Caco-2 (cell line): Measurements from ENCODE around the gene IZUMO4. TPM values are rescaled to one million over a fixed set of nuclear protein-coding genes. Genes with fewer than 3 reads are reported as not detected.

Experiments
- BruUV-seq: library from RNA; stranded (reverse); fragments of 400-500 nt; replicated peaks from 2 replicates; lab custom pipeline; 2021; lab: Mats Ljungman, UMichigan
- CTCF ChIA-PET: fragments of 300-600 bp; sonication (Branson Sonifier 250); formaldehyde crosslinking; loops from one replicate; lab custom pipeline; 2022; ENCODE audit warnings: antibody characterized with exemption; lab: Charles Lee
- POLR2A ChIA-PET: fragments of 300-600 bp; sonication (Branson Sonifier 250); formaldehyde crosslinking; loops from one replicate; lab custom pipeline; 2022; ENCODE audit warnings: antibody characterized with exemption; lab: Charles Lee
- DNase-seq, 2 experiments: peaks; one replicate each; pipeline versions ENCODE4 v3.0.0 to v3.0.0-alpha.2; 2020 to 2022
- H3K27me3 ChIP-seq: replicated peaks from 2 replicates; pipeline ENCODE4 v1.6.0; 2011; ENCODE audit warnings: low read length; ENCODE audit not compliant: control insufficient read depth, insufficient read depth
- H3K36me3 ChIP-seq: 2 replicates; pipeline ENCODE4 v1.5.1; 2011; ENCODE audit warnings: low read length; ENCODE audit not compliant: control insufficient read depth, insufficient read depth
- H3K4me1 ChIP-seq: fragments of 250-450 bp; sonication (Bioruptor Pico); 2 replicates; pipeline ENCODE4 v1.5.1; 2020; ENCODE audit warnings: mild to moderate bottlenecking
- H3K4me3 ChIP-seq: 2 replicates; pipeline ENCODE4 v1.5.1; 2011; ENCODE audit warnings: low read depth, mild to moderate bottlenecking, control low read depth, low read length
- H3K9me3 ChIP-seq: fragments of 250-450 bp; sonication (Bioruptor Pico); 2 replicates; pipeline ENCODE4 v1.5.1; 2020; ENCODE audit warnings: mild to moderate bottlenecking, moderate library complexity
- H3K27ac Mint-ChIP-seq: one replicate; pipeline ENCODE4 v1.8.0; 2022; ENCODE audit warnings: mixed read lengths; ENCODE audit not compliant: unreplicated experiment
- H3K27me3 Mint-ChIP-seq: one replicate; pipeline ENCODE4 v1.8.0; 2022; ENCODE audit warnings: mixed read lengths; ENCODE audit not compliant: insufficient read depth, unreplicated experiment
- H3K36me3 Mint-ChIP-seq: one replicate; pipeline ENCODE4 v1.8.0; 2022; ENCODE audit warnings: mild to moderate bottlenecking, mixed read lengths; ENCODE audit not compliant: insufficient read depth, unreplicated experiment
- H3K4me1 Mint-ChIP-seq: one replicate; pipeline ENCODE4 v1.8.0; 2022; ENCODE audit warnings: low read depth, mixed read lengths; ENCODE audit not compliant: unreplicated experiment
- H3K4me3 Mint-ChIP-seq: one replicate; pipeline ENCODE4 v1.8.0; 2022; ENCODE audit warnings: mild to moderate bottlenecking, moderate library complexity, mixed read lengths; ENCODE audit not compliant: unreplicated experiment
- H3K9me3 Mint-ChIP-seq: one replicate; pipeline ENCODE4 v1.8.0; 2022; ENCODE audit warnings: mixed read lengths; ENCODE audit not compliant: unreplicated experiment
- intact Hi-C: fragments of 100-400 bp; cut with micrococcal nuclease; formaldehyde crosslinking; loops from one replicate; pipeline ENCODE4 v1.10.0; 2022; ENCODE audit not compliant: unreplicated experiment
- total RNA-seq: library from RNA; stranded (reverse); gene quantifications from 2 replicates; pipeline ENCODE4 v1.2.3, GENCODE V29; 2022
- TF ChIP-seq, protein P1 (sequence below), 2 experiments: fragments of 200-600 bp in 1 of 2; IDR thresholded peaks; 1 replicate in 1 of 2; 2 replicates in 1 of 2; pipeline versions ENCODE4 v1.5.1 to v1.8.0; 2011 to 2022; ENCODE audit warnings: antibody characterized with exemption in 1 of 2, control low read depth in 1 of 2, inconsistent platforms in 1 of 2, low read depth in 1 of 2, low read length in 1 of 2, mild to moderate bottlenecking in 1 of 2, moderate library complexity in 1 of 2; ENCODE audit not compliant: insufficient read depth in 1 of 2, severe bottlenecking in 1 of 2, unreplicated experiment in 1 of 2

The IZUMO4 gene
- total RNA-seq, 1 experiment from 2014 or later: 1.1 TPM

DNA sequence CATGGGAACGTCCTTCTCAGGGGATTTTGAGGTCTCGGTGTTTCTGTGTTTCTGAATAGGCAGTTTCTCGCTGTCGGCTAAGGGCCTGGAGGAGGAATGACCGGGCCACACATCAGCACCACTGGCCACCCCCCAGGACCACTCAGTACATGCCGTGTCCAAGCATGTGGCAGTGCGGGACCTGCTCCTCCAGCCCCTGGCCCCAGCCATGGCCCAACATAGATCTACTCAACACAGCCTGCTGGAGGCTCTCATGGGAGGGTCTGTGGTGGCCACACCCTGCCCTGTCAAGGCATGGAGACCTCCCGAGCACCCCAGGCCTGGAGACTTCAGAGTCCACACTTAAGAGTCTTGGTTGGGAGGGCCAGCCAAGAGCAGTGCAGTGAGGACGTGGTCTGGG lies 17.5 kb downstream of the IZUMO4 start:
- TF ChIP-seq, protein P1, sequence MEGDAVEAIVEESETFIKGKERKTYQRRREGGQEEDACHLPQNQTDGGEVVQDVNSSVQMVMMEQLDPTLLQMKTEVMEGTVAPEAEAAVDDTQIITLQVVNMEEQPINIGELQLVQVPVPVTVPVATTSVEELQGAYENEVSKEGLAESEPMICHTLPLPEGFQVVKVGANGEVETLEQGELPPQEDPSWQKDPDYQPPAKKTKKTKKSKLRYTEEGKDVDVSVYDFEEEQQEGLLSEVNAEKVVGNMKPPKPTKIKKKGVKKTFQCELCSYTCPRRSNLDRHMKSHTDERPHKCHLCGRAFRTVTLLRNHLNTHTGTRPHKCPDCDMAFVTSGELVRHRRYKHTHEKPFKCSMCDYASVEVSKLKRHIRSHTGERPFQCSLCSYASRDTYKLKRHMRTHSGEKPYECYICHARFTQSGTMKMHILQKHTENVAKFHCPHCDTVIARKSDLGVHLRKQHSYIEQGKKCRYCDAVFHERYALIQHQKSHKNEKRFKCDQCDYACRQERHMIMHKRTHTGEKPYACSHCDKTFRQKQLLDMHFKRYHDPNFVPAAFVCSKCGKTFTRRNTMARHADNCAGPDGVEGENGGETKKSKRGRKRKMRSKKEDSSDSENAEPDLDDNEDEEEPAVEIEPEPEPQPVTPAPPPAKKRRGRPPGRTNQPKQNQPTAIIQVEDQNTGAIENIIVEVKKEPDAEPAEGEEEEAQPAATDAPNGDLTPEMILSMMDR (IDR thresholded peaks at IDR 0.05; ENCODE audit: insufficient read depth in 1 of 2, low read depth in 1 of 2, low read length in 1 of 2, severe bottlenecking in 1 of 2, unreplicated experiment in 1 of 2): no peak
- peaks cover 92% of the 10 kb centered on the region for H3K36me3 Mint-ChIP-seq
- no TSS peak for BruUV-seq
- POLR2A ChIA-PET: no interaction called here
- H3K9me3 Mint-ChIP-seq: no peaks in the 10 kb centered on the region
- H3K27me3 Mint-ChIP-seq: no peaks in the 10 kb centered on the region
- H3K4me3 Mint-ChIP-seq: no peak overlapping the region
- intact Hi-C loops: no loop called here
- Histone ChIP-seq H3K4me3 (no peak overlapping the region), H3K36me3 (peaks cover 7% of the 10 kb centered on the region), H3K4me1 (no peaks in the 10 kb centered on the region), H3K9me3 (no peaks in the 10 kb centered on the region), H3K27me3 (no peaks in the 10 kb centered on the region)
- CTCF ChIA-PET: no interaction called here
- DNase-seq: no peak
- H3K4me1 Mint-ChIP-seq: no peaks in the 10 kb centered on the region
- peak overlapping the region; percentile 26 for H3K27ac Mint-ChIP-seq

DNA sequence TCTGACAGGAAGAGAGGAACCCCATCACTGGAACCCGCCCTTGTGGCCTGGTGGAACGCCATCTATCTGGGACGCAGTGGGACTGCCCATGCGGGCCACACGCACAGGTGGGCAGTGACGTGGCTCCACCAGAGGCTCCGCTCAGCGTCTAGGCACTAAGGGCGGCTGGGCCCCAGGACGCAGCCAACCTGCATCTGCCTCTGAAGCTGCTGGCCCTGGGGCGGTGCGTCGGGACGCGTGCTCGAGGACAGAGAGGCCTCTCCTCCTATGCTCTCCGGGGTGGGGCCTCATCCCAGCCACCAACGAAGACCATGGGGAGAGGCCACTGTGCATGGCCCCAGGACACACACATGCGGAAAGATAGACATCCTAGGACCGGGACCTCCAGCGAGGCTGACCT lies 18.1 kb downstream of the IZUMO4 start:
- no peaks in the 10 kb centered on the region for H3K9me3 ChIP-seq
- H3K4me3 Mint-ChIP-seq: no peak overlapping the region
- H3K4me1 ChIP-seq: no peaks in the 10 kb centered on the region
- no TSS peak for BruUV-seq
- no peak overlapping the region for H3K4me3 ChIP-seq
- TF ChIP-seq, protein P1 (IDR thresholded peaks at IDR 0.05; ENCODE audit: insufficient read depth in 1 of 2, low read depth in 1 of 2, low read length in 1 of 2, severe bottlenecking in 1 of 2, unreplicated experiment in 1 of 2): no peak
- H3K9me3 Mint-ChIP-seq: no peaks in the 10 kb centered on the region
- no peaks in the 10 kb centered on the region for H3K27me3 Mint-ChIP-seq
- H3K36me3 ChIP-seq: peaks cover 7% of the 10 kb centered on the region
- ChIA-PET CTCF (no interaction called here), POLR2A (no interaction called here)
- DNase-seq: no peak
- intact Hi-C loops: no loop called here
- no peaks in the 10 kb centered on the region for H3K27me3 ChIP-seq
- H3K36me3 Mint-ChIP-seq: peaks cover 92% of the 10 kb centered on the region
- H3K27ac Mint-ChIP-seq: no peak overlapping the region
- no peaks in the 10 kb centered on the region for H3K4me1 Mint-ChIP-seq

DNA sequence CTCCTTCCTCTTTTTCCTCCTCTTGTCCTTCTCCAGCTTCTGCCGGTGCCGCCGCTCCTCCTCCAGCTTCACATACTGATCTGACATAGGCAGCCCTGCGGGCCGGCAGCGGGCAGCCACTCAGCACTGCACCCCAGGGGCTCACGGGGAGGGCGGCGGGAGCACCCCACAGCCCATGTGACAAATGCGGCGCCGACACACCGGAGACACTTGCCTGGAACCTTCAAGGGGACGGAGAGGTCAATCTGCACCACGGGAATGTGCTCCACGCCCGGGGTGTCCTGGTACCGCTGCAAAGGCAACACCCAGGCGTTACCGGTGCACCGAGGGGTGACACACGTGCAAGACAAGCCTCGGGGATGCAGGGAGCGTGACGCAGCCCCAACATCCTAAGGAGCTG lies 18.6 kb downstream of the IZUMO4 start:
- intact Hi-C loops: no loop called here
- no peaks in the 10 kb centered on the region for H3K9me3 ChIP-seq
- Mint-ChIP-seq H3K4me3 (no peak overlapping the region), H3K4me1 (no peaks in the 10 kb centered on the region), H3K9me3 (no peaks in the 10 kb centered on the region), H3K27me3 (no peaks in the 10 kb centered on the region), H3K27ac (no peak overlapping the region), H3K36me3 (peaks cover 92% of the 10 kb centered on the region)
- ChIA-PET POLR2A (no interaction called here), CTCF (no interaction called here)
- H3K36me3 ChIP-seq: peaks cover 7% of the 10 kb centered on the region
- TF ChIP-seq, protein P1 (IDR thresholded peaks at IDR 0.05; ENCODE audit: insufficient read depth in 1 of 2, low read depth in 1 of 2, low read length in 1 of 2, severe bottlenecking in 1 of 2, unreplicated experiment in 1 of 2): no peak
- no peak for DNase-seq
- no peak overlapping the region for H3K4me3 ChIP-seq
- no peaks in the 10 kb centered on the region for H3K27me3 ChIP-seq
- no peaks in the 10 kb centered on the region for H3K4me1 ChIP-seq
- no TSS peak for BruUV-seq
